ENCODE results near the gene PHKG2.

The PHKG2 gene

DNA sequence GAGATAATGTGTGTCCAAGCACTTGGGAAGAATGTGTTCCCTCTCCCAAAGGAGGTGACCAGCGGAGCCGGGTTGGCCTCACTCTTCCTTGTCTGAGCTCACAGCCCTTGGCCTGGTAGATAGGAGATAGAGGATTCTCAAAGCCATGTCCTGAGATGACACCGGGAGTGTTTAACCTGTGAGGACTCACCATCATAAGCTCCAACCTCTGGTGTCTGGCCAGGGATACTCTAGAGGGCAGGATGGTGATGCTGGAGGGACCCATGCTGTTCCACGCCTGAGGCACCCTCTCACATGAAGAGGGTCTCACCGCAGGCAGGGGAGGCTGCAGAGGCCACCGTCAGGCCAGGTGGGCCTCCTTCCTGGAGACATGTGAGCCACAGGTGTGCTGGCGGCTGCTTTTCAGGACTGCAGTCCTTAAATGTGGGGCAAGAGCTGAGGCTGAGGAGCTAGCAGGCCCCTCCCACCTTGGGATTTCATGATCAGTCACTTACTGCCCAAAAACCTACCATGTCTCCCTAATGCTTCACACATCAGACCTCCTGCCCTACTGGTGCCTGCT is 45.4 kb downstream of the PHKG2 start:
- Histone ChIP-seq H3K4me3 (ENCODE audit: low read length) (no peak overlapping the region), H3K27ac (ENCODE audit: low read length) (no peak overlapping the region), H3K4me2 (ENCODE audit: low read depth, low read length) (no peak overlapping the region), H4K20me1 (ENCODE audit: insufficient read depth, low read length) (no peaks in the 10 kb centered on the region), H3K27me3 (replicated peaks; ENCODE audit: insufficient read depth, low read length) (no peaks in the 10 kb centered on the region), H3K9me2 (replicated peaks; ENCODE audit: insufficient read depth, low read length) (no peaks in the 10 kb centered on the region), H3K4me1 (ENCODE audit: low read length) (no peaks in the 10 kb centered on the region), H3K36me3 (replicated peaks; ENCODE audit: insufficient read depth, low read length) (no peaks in the 10 kb centered on the region), H3K79me2 (ENCODE audit: low read length) (no peaks in the 10 kb centered on the region), H3K9me3 (replicated peaks; ENCODE audit: insufficient read depth, low read length) (no peaks in the 10 kb centered on the region), H3K9ac (ENCODE audit: low read length) (no peak overlapping the region), H3F3A (ENCODE audit: insufficient read depth, low read length) (0 out of 2 replicates have a peak, but pooled peaks cover 3% of the 10 kb centered on the region), H2AFZ (ENCODE audit: low read length) (no peak overlapping the region)
- TF ChIP-seq EZH2phosphoT487 (IDR thresholded peaks at IDR 0.05; ENCODE audit: low read length) (no peak), EZH2 (optimal IDR thresholded peaks at IDR 0.05; ENCODE audit: low read depth, low read length) (no peak)
- TF ChIP-seq, protein P1, sequence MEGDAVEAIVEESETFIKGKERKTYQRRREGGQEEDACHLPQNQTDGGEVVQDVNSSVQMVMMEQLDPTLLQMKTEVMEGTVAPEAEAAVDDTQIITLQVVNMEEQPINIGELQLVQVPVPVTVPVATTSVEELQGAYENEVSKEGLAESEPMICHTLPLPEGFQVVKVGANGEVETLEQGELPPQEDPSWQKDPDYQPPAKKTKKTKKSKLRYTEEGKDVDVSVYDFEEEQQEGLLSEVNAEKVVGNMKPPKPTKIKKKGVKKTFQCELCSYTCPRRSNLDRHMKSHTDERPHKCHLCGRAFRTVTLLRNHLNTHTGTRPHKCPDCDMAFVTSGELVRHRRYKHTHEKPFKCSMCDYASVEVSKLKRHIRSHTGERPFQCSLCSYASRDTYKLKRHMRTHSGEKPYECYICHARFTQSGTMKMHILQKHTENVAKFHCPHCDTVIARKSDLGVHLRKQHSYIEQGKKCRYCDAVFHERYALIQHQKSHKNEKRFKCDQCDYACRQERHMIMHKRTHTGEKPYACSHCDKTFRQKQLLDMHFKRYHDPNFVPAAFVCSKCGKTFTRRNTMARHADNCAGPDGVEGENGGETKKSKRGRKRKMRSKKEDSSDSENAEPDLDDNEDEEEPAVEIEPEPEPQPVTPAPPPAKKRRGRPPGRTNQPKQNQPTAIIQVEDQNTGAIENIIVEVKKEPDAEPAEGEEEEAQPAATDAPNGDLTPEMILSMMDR (IDR thresholded peaks at IDR 0.05; ENCODE audit: low read length), result no peak
- no peak for DNase-seq

DNA sequence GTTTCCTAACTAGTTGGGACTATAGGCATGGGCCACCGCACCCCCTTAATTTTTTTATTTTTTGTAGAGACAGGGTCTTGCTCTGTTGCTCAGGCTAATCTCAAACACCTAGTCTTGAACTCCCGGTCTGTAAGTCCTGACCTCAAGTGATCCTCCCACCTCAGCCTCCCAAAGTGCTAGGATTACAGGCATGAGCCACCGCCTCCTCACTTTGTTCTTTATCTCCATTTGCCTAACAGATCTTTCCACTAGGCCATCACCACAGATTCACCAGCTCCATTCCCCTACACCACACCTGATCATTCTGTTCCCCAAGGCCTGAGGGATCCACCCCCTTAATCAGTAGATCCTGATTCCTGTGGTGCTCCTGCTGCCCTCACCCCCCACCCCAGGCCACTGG is 46.4 kb downstream of the PHKG2 start:
- H3K9ac ChIP-seq (ENCODE audit: low read length), result no peak overlapping the region
- H3F3A ChIP-seq (ENCODE audit: insufficient read depth, low read length), result 0 out of 2 replicates have a peak, but pooled peaks cover 3% of the 10 kb centered on the region
- no peak for DNase-seq
- no peaks in the 10 kb centered on the region for H3K27me3 ChIP-seq (replicated peaks; ENCODE audit: insufficient read depth, low read length)
- no peaks in the 10 kb centered on the region for H3K4me1 ChIP-seq (ENCODE audit: low read length)
- TF ChIP-seq EZH2phosphoT487 (IDR thresholded peaks at IDR 0.05; ENCODE audit: low read length) (no peak), EZH2 (optimal IDR thresholded peaks at IDR 0.05; ENCODE audit: low read depth, low read length) (no peak)
- TF ChIP-seq, protein P1 (IDR thresholded peaks at IDR 0.05; ENCODE audit: low read length), result no peak
- H3K4me3 ChIP-seq (ENCODE audit: low read length), result no peak overlapping the region
- no peaks in the 10 kb centered on the region for H3K79me2 ChIP-seq (ENCODE audit: low read length)
- H4K20me1 ChIP-seq (ENCODE audit: insufficient read depth, low read length), result no peaks in the 10 kb centered on the region
- no peak overlapping the region for H3K27ac ChIP-seq (ENCODE audit: low read length)
- H2AFZ ChIP-seq (ENCODE audit: low read length), result no peak overlapping the region
- no peaks in the 10 kb centered on the region for H3K36me3 ChIP-seq (replicated peaks; ENCODE audit: insufficient read depth, low read length)
- H3K9me2 ChIP-seq (replicated peaks; ENCODE audit: insufficient read depth, low read length), result no peaks in the 10 kb centered on the region
- no peaks in the 10 kb centered on the region for H3K9me3 ChIP-seq (replicated peaks; ENCODE audit: insufficient read depth, low read length)
- no peak overlapping the region for H3K4me2 ChIP-seq (ENCODE audit: low read depth, low read length)

DNA sequence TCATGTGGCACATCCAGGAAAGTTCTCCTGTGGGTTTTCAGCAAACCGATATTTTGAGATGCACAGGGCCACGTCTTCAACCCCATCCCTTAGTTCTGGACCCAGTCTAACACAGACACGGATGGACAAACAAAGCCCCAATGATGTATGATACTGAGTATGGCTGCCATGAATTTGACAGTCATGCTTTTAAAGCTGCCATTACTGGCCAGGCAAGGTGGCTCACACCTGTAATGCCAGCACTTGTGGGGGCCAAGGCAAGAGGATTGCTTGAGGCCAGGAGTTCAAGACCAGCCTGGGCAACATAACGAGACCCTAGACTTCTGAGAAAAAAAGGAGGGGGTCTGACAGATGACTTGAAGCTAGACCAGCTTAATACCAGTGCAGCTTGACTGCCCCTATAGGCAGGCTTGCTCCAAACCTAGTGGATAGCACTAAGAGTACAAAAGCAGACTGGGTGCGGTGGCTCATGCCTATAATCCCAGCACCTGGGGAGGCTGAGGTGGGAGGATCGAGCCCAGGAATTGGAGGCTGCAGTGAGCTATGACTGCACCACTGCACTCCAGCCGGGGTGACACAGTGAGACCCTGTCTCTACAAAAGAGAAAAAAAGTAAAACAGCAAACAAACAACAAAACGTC is 49.6 kb downstream of the PHKG2 start:
- Histone ChIP-seq H3K4me2 (ENCODE audit: low read depth, low read length) (no peak overlapping the region), H3K27me3 (replicated peaks; ENCODE audit: insufficient read depth, low read length) (no peaks in the 10 kb centered on the region), H3K4me1 (ENCODE audit: low read length) (peaks cover 6% of the 10 kb centered on the region), H3K9ac (ENCODE audit: low read length) (no peak overlapping the region), H4K20me1 (ENCODE audit: insufficient read depth, low read length) (no peaks in the 10 kb centered on the region), H3K27ac (ENCODE audit: low read length) (no peak overlapping the region), H3K79me2 (ENCODE audit: low read length) (no peaks in the 10 kb centered on the region), H3K9me2 (replicated peaks; ENCODE audit: insufficient read depth, low read length) (no peaks in the 10 kb centered on the region), H3K36me3 (replicated peaks; ENCODE audit: insufficient read depth, low read length) (no peaks in the 10 kb centered on the region), H3K9me3 (replicated peaks; ENCODE audit: insufficient read depth, low read length) (no peaks in the 10 kb centered on the region), H2AFZ (ENCODE audit: low read length) (no peak overlapping the region), H3K4me3 (ENCODE audit: low read length) (no peak overlapping the region), H3F3A (ENCODE audit: insufficient read depth, low read length) (peaks cover 7% of the 10 kb centered on the region)
- TF ChIP-seq, protein P1 (IDR thresholded peaks at IDR 0.05; ENCODE audit: low read length), result peak; percentile 25
- TF ChIP-seq EZH2 (optimal IDR thresholded peaks at IDR 0.05; ENCODE audit: low read depth, low read length) (no peak), EZH2phosphoT487 (IDR thresholded peaks at IDR 0.05; ENCODE audit: low read length) (no peak)
- no peak for DNase-seq
